HG03135 (cell line): ENCODE measurements around the gene ZNF273.
"Not testable (repeated sequence)": the region's sequence is repeated elsewhere in the genome, so short reads cannot be mapped to it uniquely, and the experiment has no call there.

ENCODE experiments used
- ATAC-seq: cut with Tn5 transposase; IDR thresholded peaks from one replicate; pipeline ENCODE4 v1.9.1; 2021; ENCODE audit warnings: mild to moderate bottlenecking, moderate library complexity; ENCODE audit not compliant: unreplicated experiment

ZNF273 gene

GRCh38 chr7:64902806-64903721 lies at the start of gene ZNF273:
Gene ZNF273, plus strand, starts transcription at chr7:64903273. Its CDS starts 45 bp downstream, at chr7:64903318.
- peak; percentile 99 for ATAC-seq

DNA sequence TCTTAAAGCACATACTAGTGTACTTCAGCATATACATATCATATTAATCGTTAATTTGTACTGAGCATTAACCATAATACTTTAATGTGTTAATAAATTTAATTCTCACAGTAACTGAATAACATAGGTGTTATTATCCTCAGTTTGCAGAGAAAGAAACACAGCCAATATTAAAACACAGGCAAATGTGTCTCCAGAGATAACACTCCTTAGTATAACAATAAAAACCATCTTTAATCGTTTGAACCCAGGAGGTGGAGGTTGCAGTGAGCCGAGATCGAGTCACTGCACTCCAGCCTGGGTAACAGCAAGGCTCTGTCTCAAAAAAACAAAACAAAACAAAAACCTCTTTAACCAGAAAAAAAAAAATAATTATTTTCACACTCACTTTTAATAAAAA lies 49.4 kb upstream of the ZNF273 start:
- no peak for ATAC-seq

GRCh38 chr7:64854969-64855368 lies 48.1 kb upstream of the ZNF273 start:
- no peak for ATAC-seq

DNA sequence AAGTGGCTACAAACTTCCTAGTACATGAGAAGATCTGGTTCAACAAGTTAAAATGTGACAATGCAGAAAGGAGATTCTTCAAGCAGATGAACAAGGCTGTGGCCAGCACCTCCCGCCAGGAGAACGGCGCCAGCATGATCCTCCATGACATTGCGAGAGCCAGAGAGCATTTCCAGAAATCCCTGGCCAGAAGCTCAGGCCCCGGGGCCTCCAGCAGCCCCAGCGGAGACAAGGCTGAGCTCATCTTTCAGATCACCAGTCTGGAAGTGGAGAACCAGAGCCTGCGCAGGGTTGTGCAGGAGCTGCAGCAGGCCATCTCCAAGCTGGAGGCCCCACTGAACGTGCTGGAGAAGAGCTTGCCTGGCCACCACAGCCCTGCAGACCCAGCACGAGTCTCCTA lies 40.1 kb upstream of the ZNF273 start:
- no peak for ATAC-seq

DNA sequence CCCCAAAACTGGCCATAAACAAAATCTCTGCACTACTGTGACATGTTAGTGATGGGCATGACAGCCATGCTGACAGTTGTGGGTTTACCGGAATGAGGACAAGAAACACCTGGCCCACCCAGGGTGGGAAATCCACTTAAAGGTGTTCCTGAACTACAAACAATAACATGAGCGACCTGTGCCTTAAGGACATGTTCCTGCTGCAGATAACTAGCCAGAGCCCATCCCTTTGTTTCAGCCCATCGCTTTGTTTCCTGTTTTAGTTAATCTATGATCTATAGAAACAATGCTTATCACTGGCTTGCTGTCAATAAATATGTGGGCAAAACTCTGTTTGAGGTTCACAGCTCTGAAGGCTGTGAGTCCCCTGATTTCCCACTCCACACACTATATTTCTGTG lies 39.5 kb upstream of the ZNF273 start:
- ATAC-seq, result not testable (repeated sequence)

DNA sequence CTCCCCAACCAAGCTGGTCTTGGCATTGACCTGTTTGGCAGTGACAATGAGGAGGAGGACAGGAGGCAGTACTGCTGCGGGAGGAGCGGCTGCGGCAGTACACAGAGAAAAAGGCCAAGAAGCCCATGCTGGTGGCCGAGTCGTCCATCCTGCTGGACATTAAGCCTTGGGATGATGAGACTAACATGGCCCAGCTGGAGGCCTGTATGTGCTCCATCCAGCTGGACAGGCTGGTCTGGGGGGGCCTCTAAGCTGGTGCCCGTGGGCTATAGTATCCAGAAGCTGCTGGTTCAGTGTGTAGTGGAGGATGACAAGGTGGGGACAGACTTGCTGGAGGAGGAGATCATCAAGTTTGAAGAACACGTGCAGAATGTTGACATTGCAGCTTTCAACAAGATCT lies 39.1 kb upstream of the ZNF273 start:
- ATAC-seq, result no peak

DNA sequence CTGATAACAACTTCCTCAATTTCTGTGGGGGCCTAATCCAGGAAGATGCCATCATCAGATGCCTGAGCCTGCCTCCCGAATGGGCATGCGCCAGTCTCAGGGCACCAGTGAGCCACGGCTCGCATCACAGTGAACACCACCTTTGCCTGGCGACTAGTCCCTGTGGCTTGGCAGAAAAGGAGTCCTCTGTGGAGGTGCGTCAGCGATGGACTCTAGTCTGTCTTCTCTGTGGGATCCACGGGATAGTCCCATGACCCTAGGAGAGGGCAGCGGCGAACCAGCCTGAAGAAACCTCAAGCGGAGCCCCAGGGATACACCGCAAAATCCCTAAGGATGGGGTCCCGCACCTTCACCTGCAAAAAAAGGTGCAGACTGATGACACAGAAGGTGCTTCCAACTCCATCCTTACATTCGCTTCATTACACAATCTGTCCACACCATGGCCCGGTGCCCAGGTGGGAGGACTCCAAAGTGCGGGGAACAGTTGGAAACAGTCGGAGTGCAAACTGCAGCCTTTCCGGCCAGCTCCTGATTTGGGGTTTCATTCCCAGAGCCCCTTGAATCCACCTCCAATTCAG lies 35.1 kb upstream of the ZNF273 start:
- ATAC-seq, result no peak

DNA sequence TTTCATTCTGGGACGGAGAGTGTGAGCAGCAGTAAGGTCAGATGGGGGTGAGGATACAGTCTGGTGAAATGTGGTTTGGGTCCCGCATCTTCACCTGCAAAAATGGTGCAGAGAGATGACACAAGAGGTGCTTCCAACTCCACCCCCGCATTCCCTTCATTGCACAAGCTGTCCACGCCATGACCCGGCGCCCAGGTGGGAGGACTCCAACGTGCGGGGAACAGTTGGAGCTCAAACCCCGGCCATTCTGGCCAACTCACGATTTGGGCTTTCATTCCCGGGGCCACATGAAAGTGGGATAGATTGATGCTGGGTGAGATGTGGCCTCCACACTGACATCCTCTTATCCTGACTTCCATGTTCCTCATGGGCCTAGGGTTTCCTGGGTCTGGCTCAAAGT lies 34.6 kb upstream of the ZNF273 start:
- ATAC-seq, result no peak

GRCh38 chr7:64869121-64869725 lies 33.9 kb upstream of the ZNF273 start:
- ATAC-seq, result no peak

- ATAC-seq, result no peak
Observed at GRCh38 chr7:64869912-64870562, 33.0 kb upstream of the ZNF273 start.

- ATAC-seq, result no peak
Observed at GRCh38 chr7:64870656-64871055, 32.4 kb upstream of the ZNF273 start.

- ATAC-seq, result no peak
Observed at GRCh38 chr7:64871761-64872160, 31.3 kb upstream of the ZNF273 start.

DNA sequence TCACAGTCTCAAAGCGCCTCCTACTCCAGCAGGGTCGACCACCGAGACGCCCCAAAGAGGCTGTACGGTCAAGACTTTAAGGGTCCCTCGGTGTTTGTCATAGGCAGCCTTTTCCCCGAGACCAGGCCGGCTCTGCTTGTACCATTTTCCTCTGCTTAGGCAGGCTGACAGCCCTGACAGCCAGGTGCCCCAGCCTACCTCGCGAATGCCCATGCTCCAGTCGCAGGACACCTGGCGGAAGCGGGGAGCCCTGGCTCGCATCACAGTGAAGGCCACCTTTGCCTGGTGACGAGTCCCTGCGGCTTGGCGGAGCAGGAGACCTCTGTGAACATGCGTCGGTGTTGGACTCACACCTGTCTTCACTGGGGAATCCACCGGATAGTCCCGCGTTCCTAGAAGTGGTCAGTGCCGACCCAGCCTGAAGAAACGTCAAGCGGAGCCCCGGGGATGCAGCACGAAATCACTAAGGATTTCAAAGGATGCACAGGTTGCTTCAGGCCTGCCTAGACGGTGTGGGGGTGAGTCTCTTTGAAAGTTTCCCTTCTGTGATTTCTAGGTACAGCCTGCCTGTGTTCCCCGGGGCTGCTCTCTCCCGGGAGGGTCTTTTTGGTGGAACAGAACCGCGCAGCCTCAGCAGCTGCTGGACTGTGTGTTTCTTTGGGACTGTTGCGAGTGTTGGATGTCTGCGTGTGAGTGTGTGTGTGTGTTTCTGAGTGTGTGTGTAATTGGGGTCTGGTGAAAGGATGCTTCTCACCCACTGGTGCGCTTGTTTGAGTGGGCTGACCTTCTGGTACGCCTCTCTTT lies 30.5 kb upstream of the ZNF273 start:
- ATAC-seq, result no peak

DNA sequence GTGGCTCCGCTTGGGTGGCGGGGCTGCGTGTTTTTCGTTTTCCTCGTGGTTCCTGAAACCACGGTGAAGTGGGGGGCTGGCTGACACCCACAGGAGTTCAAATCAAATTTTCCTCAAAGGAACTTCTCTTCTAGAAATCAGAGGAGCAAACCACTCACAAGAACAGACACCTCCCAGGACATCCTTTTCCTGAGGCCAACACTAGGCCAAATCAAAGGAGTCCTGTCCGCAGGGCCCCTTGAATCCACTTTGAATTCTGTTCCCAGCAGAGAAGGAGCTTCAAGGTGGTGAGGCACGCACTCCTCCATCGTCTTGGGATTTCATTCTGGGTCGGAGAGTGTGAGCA lies 29.9 kb upstream of the ZNF273 start:
- ATAC-seq, result no peak

DNA sequence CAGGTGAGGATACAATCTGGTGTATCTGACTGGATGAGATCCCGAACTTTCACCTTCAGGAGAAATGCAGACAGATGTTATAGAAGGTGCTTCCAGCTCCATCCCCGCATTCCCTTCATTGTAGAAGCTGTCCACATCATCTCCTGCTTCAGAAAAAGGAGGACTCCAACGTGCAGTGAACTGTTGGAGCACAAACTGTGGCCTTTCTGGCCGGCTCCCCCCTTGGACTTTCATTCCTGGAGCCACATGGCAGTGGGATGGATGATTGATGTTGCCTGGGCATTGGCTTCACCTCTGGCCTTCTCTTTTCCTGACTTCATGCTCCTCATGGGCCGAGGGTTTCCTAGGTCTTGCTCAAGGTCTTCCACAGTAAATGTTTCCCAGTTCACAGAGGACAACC lies 29.6 kb upstream of the ZNF273 start:
- no peak for ATAC-seq

DNA sequence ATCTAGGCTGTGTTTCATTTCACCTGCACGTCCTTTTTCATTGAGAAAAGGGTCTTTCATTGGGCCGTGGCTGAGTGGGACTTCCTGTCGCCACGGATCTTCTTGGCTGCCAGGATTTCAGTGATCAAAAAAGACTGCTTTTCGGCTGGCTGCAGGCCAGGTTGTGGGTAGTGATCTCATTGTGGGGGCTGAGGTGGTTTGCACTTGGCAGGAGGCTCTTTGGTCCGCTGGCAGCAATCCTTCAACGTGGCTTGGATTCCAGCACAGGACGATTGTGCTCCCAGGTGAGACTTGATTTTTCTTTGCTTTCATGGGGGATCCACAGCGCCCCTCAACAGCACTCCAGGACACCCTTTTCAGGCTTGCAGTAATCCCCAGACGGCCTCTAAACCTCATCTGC lies 29.0 kb upstream of the ZNF273 start:
- no peak for ATAC-seq

DNA sequence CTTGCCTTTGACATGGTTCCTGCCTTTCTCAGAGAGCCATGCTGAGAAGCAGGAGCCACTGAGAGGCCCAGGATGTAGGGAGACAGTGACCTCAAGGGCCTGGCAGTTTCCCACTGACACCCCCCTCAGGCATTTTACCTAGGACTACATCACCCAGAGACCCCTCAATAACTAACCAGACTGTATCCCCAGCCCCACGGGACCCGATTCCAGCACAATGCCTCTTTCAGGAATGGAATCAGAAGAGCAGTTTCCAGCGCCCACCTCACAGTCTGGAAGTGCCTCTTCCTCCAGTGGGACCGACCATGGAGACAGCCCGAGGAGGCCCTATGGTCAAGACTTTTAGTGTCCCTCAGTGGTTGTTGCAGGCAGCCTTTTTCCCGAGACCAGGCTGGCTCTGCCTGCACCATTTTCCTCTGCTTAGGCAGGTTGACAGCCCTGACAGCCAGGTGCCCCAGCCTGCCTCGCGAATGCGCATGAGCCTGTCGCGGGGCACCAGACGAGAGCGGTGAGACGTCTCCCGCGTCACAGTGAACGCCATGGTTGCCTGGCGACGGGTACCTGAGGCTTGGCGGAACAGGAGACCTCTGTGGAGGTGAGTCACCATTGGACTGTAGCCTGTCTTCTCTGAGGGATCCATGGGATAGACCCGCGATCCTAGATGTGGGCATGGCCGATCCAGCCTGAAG lies 28.4 kb upstream of the ZNF273 start:
- no peak for ATAC-seq

DNA sequence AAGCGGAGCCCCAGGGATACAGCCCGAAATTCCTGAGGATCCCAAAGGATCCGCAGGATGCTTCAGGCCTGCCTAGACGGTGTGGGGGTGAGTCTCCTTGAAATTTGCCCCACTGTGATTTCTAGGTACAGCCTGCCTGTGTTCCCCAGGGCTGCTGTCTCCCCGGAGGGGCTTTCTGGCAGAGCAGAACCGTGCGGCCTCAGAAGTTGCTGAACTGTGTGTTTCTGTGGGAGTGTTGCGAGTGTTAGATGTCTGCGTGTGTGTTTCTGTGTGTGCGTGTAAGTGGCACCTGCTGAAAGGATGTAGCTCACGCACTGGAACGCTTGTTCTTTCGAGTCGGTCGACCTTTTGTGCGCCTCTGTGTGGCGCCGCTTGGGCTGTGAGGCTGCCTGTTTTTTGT lies 27.8 kb upstream of the ZNF273 start:
- no peak for ATAC-seq

- no peak for ATAC-seq
Observed at GRCh38 chr7:64875658-64876406, 27.2 kb upstream of the ZNF273 start.
